Esophagus muscularis mucosa (tissue), 4 donors: ENCODE results near the gene AGAP3.

Experiments
- EP300 ChIP-seq: sonication (generic); formaldehyde crosslinking; IDR thresholded peaks from one replicate; pipeline ENCODE4 v1.6.1; 2017; ENCODE audit warnings: antibody characterized with exemption
- POLR2A ChIP-seq: fragments of 450-650 bp; IDR thresholded peaks from one replicate; pipeline ENCODE4 v1.6.1; 2017; ENCODE audit warnings: antibody characterized with exemption, moderate library complexity, mild to moderate bottlenecking, low read depth
- POLR2AphosphoS5 ChIP-seq, 2 donors: sonication (generic); formaldehyde crosslinking; IDR thresholded peaks; one replicate each; pipeline ENCODE4 v1.6.1; 2017; ENCODE audit warnings: antibody characterized with exemption in 2 of 2
- TF ChIP-seq, protein P1 (sequence below), 3 experiments: fragments of 200-600 bp in 2 of 3; fragments of 450-650 bp in 1 of 3; sonication (generic) in 2 of 3; IDR thresholded peaks; one replicate each; pipeline ENCODE4 v1.5.1; 2017 to 2019; ENCODE audit warnings: antibody characterized with exemption in 3 of 3, mild to moderate bottlenecking in 2 of 3, moderate library complexity in 1 of 3

DNA sequence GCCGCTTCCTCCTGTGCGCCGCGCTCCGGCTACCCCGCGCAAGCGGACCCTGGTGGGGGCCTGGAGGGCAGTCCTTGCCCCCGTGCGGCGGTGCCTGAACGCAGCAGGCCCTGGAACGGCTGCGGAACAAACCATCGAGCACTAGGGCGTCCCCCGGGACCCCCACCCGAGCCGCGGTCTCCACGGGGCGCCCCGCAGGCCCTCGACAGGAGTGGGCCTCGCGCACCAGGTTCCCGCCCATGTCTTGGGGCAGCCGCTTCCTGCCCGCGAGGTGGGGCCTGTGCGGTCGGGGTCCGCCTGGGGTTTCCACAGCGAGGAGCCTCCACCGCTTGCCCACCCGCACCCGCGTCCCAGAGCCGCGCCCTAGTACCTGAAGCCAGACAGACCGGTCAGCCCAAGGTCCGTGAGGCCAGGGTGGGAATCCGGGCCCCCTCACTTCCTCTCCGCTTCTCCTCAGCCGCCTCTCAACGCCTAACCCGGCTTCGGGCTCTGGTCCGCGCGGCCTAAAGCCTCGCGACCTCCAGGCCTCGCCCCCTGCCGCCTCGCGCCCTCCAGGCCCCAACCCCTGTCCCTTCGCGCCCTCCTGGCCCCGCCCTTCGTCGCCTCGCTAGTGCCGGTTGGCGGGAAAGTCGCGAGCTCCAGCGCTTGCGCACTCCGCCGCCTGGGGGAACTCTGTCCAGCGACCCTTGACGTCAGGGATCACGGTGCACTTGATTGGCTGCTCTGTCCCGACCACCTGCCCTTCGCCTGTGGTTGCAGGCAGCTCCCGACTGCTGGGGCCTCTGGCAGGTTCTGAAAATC, 88.2 kb downstream of the AGAP3 start:
- TF ChIP-seq POLR2A (no peak), POLR2AphosphoS5 (IDR thresholded peaks at IDR 0.05) (no peak), EP300 (no peak)
- TF ChIP-seq, protein P1, sequence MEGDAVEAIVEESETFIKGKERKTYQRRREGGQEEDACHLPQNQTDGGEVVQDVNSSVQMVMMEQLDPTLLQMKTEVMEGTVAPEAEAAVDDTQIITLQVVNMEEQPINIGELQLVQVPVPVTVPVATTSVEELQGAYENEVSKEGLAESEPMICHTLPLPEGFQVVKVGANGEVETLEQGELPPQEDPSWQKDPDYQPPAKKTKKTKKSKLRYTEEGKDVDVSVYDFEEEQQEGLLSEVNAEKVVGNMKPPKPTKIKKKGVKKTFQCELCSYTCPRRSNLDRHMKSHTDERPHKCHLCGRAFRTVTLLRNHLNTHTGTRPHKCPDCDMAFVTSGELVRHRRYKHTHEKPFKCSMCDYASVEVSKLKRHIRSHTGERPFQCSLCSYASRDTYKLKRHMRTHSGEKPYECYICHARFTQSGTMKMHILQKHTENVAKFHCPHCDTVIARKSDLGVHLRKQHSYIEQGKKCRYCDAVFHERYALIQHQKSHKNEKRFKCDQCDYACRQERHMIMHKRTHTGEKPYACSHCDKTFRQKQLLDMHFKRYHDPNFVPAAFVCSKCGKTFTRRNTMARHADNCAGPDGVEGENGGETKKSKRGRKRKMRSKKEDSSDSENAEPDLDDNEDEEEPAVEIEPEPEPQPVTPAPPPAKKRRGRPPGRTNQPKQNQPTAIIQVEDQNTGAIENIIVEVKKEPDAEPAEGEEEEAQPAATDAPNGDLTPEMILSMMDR (IDR thresholded peaks at IDR 0.05), result no peak
